Measurements from ENCODE around the gene MKRN2OS.

The MKRN2OS gene

DNA sequence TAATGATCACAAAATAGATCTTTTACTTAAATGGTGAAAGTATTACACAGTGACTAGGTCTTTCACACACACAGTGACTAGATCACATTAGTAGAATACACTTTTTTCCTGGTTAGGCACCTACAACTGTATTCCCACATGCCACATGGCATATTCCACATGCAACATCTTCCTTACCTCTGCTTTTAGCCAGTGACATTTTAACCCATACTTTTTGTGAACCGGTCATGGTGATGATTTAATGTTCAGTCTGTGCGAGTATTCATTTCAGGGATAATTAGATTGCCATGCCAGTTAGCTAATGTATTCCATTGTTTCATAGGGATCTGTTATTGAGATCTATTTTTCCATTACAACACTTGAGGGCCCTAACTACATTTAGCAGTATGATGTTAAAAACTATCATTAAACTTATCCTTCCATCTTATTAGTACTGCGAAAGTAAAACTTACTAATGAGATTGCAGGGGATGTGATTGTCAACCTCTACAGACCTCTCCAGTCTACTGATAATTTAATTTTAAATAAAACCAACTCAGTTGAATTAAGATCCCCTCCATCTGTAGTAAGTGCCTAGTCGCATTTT is 32.7 kb downstream of the MKRN2OS start:
- no peak overlapping the region for H3K4me3 ChIP-seq (ENCODE audit: low read depth in 1 of 2, low read length in 2 of 2)
- H3K27me3 ChIP-seq (ENCODE audit: control insufficient read depth in 1 of 2, insufficient read depth in 2 of 2, low read length in 2 of 2): no peaks in the 10 kb centered on the region
- H3K27ac ChIP-seq (ENCODE audit: low read depth, low read length): no peak overlapping the region
- peaks cover 10% of the 10 kb centered on the region for H3K36me3 ChIP-seq (ENCODE audit: insufficient read depth, low read length)
- H3K4me1 ChIP-seq (ENCODE audit: insufficient read depth, low read length): no peaks in the 10 kb centered on the region
- H3K9me3 ChIP-seq (ENCODE audit: low read length): no peaks in the 10 kb centered on the region
- H3K9ac ChIP-seq (ENCODE audit: low read length): no peak overlapping the region

DNA sequence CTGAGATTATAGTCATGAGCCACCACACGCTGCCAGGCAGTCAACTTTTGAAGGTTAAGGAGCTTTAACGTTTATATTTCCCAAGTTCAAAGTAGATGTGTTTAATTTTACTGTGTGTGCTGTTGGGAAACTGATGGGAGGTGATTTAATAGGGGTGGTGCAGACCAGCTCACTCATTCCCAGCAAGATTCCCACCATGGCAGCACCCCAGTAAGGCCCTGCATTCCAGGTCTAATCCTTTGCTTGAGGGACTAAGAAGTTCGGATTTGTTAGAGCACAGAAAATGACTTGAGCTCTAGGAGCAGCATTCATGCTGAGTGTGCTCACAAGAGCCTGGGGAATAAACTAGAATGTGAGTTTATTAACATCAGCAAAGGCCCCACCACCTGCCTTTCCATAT is 35.8 kb downstream of the MKRN2OS start:
- H3K9me3 ChIP-seq (ENCODE audit: low read length): no peaks in the 10 kb centered on the region
- H3K27ac ChIP-seq (ENCODE audit: low read depth, low read length): no peak overlapping the region
- no peaks in the 10 kb centered on the region for H3K4me1 ChIP-seq (ENCODE audit: insufficient read depth, low read length)
- no peaks in the 10 kb centered on the region for H3K27me3 ChIP-seq (ENCODE audit: control insufficient read depth in 1 of 2, insufficient read depth in 2 of 2, low read length in 2 of 2)
- H3K9ac ChIP-seq (ENCODE audit: low read length): no peak overlapping the region
- H3K36me3 ChIP-seq (ENCODE audit: insufficient read depth, low read length): peaks cover 12% of the 10 kb centered on the region
- H3K4me3 ChIP-seq (ENCODE audit: low read depth in 1 of 2, low read length in 2 of 2): no peak overlapping the region

GRCh38 chr3:12508291-12508700 is 37.0 kb downstream of the MKRN2OS start:
- Histone ChIP-seq H3K27me3 (ENCODE audit: control insufficient read depth in 1 of 2, insufficient read depth in 2 of 2, low read length in 2 of 2) (no peaks in the 10 kb centered on the region), H3K9me3 (ENCODE audit: low read length) (no peaks in the 10 kb centered on the region), H3K27ac (ENCODE audit: low read depth, low read length) (no peak overlapping the region), H3K36me3 (ENCODE audit: insufficient read depth, low read length) (peaks cover 24% of the 10 kb centered on the region), H3K4me1 (ENCODE audit: insufficient read depth, low read length) (no peaks in the 10 kb centered on the region), H3K9ac (ENCODE audit: low read length) (no peak overlapping the region), H3K4me3 (ENCODE audit: low read depth in 1 of 2, low read length in 2 of 2) (no peak overlapping the region)

DNA sequence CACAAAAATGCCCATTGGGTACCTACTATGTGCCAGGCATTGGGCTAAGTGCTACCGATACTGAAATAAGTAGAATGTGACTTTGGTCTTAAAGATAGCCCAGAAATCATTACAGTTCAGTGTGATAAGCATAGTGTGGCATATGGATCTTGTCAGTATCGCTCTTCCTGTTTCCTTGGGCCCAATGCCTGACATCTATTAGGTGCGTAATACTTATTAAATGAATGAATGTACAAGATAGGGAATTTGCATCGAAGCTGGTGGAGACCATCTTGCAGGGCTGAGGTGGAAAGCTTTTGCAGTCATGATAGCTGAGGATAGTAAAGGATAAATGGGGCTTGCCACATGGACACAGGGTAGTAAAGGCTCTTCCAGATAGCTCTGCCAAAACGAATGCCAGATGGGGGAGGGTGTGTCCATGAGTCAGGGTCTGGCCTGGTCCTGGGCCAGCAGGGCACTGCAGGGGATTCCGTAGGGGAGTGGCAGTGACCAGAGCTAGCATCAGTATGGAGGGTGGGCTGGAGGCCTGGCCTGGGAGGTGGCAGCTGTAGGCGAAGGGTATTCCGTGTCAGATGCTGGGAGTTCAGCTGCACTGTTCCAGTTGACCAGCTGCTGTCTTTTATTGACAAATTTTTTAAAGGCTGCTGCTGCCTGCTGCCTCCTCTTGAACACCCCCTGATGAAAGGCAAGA is 37.6 kb downstream of the MKRN2OS start:
- no peaks in the 10 kb centered on the region for H3K27me3 ChIP-seq (ENCODE audit: control insufficient read depth in 1 of 2, insufficient read depth in 2 of 2, low read length in 2 of 2)
- no peak overlapping the region for H3K4me3 ChIP-seq (ENCODE audit: low read depth in 1 of 2, low read length in 2 of 2)
- no peak overlapping the region for H3K9ac ChIP-seq (ENCODE audit: low read length)
- H3K36me3 ChIP-seq (ENCODE audit: insufficient read depth, low read length): peaks cover 26% of the 10 kb centered on the region
- no peaks in the 10 kb centered on the region for H3K9me3 ChIP-seq (ENCODE audit: low read length)
- H3K4me1 ChIP-seq (ENCODE audit: insufficient read depth, low read length): no peaks in the 10 kb centered on the region
- no peak overlapping the region for H3K27ac ChIP-seq (ENCODE audit: low read depth, low read length)

GRCh38 chr3:12506201-12506709 is 39.0 kb downstream of the MKRN2OS start:
- H3K36me3 ChIP-seq (ENCODE audit: insufficient read depth, low read length): peaks cover 34% of the 10 kb centered on the region
- no peak overlapping the region for H3K4me3 ChIP-seq (ENCODE audit: low read depth in 1 of 2, low read length in 2 of 2)
- H3K9me3 ChIP-seq (ENCODE audit: low read length): no peaks in the 10 kb centered on the region
- no peak overlapping the region for H3K9ac ChIP-seq (ENCODE audit: low read length)
- no peaks in the 10 kb centered on the region for H3K4me1 ChIP-seq (ENCODE audit: insufficient read depth, low read length)
- H3K27me3 ChIP-seq (ENCODE audit: control insufficient read depth in 1 of 2, insufficient read depth in 2 of 2, low read length in 2 of 2): no peaks in the 10 kb centered on the region
- no peak overlapping the region for H3K27ac ChIP-seq (ENCODE audit: low read depth, low read length)

DNA sequence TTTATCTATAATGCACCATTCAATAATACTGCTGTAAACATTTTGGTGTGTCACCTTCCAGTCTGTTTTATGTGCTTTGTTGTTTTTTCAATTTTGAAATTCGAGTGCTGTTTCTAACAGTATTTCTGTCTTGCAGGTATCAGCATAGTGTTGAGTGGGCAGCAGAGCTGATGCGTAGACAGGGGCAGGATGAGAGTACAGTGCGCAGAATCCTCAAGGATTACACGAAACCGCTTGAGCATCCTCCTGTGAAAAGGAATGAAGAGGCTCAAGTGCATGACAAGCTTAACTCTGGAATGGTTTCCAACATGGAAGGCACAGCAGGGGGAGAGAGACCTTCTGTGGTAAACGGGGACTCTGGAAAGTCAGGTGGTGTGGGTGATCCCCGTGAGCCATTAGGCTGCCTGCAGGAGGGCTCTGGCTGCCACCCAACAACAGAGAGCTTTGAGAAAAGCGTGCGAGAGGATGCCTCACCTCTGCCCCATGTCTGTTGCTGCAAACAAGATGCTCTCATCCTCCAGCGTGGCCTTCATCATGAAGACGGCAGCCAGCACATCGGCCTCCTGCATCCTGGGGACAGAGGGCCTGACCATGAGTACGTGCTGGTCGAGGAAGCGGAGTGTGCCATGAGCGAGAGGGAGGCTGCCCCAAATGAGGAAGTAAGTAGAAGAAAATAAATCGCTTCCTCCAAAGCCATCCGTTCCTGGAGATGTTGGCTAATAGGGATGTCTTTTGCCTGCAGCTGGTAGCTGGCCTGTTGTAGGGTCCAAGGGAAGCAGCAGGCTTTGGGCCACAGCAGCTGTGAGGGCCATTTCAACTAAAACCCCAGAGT is 42.0 kb downstream of the MKRN2OS start:
- peaks cover 49% of the 10 kb centered on the region for H3K36me3 ChIP-seq (ENCODE audit: insufficient read depth, low read length)
- H3K9me3 ChIP-seq (ENCODE audit: low read length): no peaks in the 10 kb centered on the region
- no peaks in the 10 kb centered on the region for H3K27me3 ChIP-seq (ENCODE audit: control insufficient read depth in 1 of 2, insufficient read depth in 2 of 2, low read length in 2 of 2)
- H3K9ac ChIP-seq (ENCODE audit: low read length): no peak overlapping the region
- H3K27ac ChIP-seq (ENCODE audit: low read depth, low read length): no peak overlapping the region
- H3K4me1 ChIP-seq (ENCODE audit: insufficient read depth, low read length): no peaks in the 10 kb centered on the region
- H3K4me3 ChIP-seq (ENCODE audit: low read depth in 1 of 2, low read length in 2 of 2): no peak overlapping the region

- Histone ChIP-seq H3K4me3 (ENCODE audit: low read depth in 1 of 2, low read length in 2 of 2) (no peak overlapping the region), H3K27ac (ENCODE audit: low read depth, low read length) (no peak overlapping the region), H3K36me3 (ENCODE audit: insufficient read depth, low read length) (peaks cover 67% of the 10 kb centered on the region)
These were observed 43.8 kb downstream of the MKRN2OS start for GRCh38 chr3:12501360-12502020.

GRCh38 chr3:12499474-12499873 is 45.8 kb downstream of the MKRN2OS start:
- Histone ChIP-seq H3K36me3 (ENCODE audit: insufficient read depth, low read length) (peaks cover 74% of the 10 kb centered on the region), H3K4me1 (ENCODE audit: insufficient read depth, low read length) (no peaks in the 10 kb centered on the region), H3K9ac (ENCODE audit: low read length) (no peak overlapping the region), H3K9me3 (ENCODE audit: low read length) (no peaks in the 10 kb centered on the region), H3K27me3 (ENCODE audit: control insufficient read depth in 1 of 2, insufficient read depth in 2 of 2, low read length in 2 of 2) (no peaks in the 10 kb centered on the region), H3K4me3 (ENCODE audit: low read depth in 1 of 2, low read length in 2 of 2) (no peak overlapping the region), H3K27ac (ENCODE audit: low read depth, low read length) (no peak overlapping the region)

More at GRCh38 chr3:12501360-12502020, 43.8 kb downstream of the MKRN2OS start:
- Histone ChIP-seq H3K9me3 (ENCODE audit: low read length) (no peaks in the 10 kb centered on the region), H3K4me1 (ENCODE audit: insufficient read depth, low read length) (no peaks in the 10 kb centered on the region), H3K9ac (ENCODE audit: low read length) (no peak overlapping the region), H3K27me3 (ENCODE audit: control insufficient read depth in 1 of 2, insufficient read depth in 2 of 2, low read length in 2 of 2) (no peaks in the 10 kb centered on the region)

- Histone ChIP-seq H3K4me3 (ENCODE audit: low read depth in 1 of 2, low read length in 2 of 2) (no peak overlapping the region), H3K27me3 (ENCODE audit: control insufficient read depth in 1 of 2, insufficient read depth in 2 of 2, low read length in 2 of 2) (no peaks in the 10 kb centered on the region), H3K4me1 (ENCODE audit: insufficient read depth, low read length) (no peaks in the 10 kb centered on the region), H3K27ac (ENCODE audit: low read depth, low read length) (no peak overlapping the region), H3K9me3 (ENCODE audit: low read length) (no peaks in the 10 kb centered on the region), H3K9ac (ENCODE audit: low read length) (no peak overlapping the region), H3K36me3 (ENCODE audit: insufficient read depth, low read length) (peaks cover 67% of the 10 kb centered on the region)
These were observed 48.9 kb downstream of the MKRN2OS start for GRCh38 chr3:12496453-12496761.

GRCh38 chr3:12495749-12496452 is 49.4 kb downstream of the MKRN2OS start:
- H3K9ac ChIP-seq (ENCODE audit: low read length): no peak overlapping the region
- no peaks in the 10 kb centered on the region for H3K27me3 ChIP-seq (ENCODE audit: control insufficient read depth in 1 of 2, insufficient read depth in 2 of 2, low read length in 2 of 2)
- H3K27ac ChIP-seq (ENCODE audit: low read depth, low read length): no peak overlapping the region
- H3K4me3 ChIP-seq (ENCODE audit: low read depth in 1 of 2, low read length in 2 of 2): no peak overlapping the region
- H3K4me1 ChIP-seq (ENCODE audit: insufficient read depth, low read length): no peaks in the 10 kb centered on the region
- H3K36me3 ChIP-seq (ENCODE audit: insufficient read depth, low read length): peaks cover 63% of the 10 kb centered on the region
- H3K9me3 ChIP-seq (ENCODE audit: low read length): no peaks in the 10 kb centered on the region

- Histone ChIP-seq H3K4me3 (ENCODE audit: low read depth in 1 of 2, low read length in 2 of 2) (no peak overlapping the region), H3K27me3 (ENCODE audit: control insufficient read depth in 1 of 2, insufficient read depth in 2 of 2, low read length in 2 of 2) (no peaks in the 10 kb centered on the region), H3K9me3 (ENCODE audit: low read length) (no peaks in the 10 kb centered on the region), H3K9ac (ENCODE audit: low read length) (no peak overlapping the region), H3K36me3 (ENCODE audit: insufficient read depth, low read length) (peaks cover 17% of the 10 kb centered on the region), H3K27ac (ENCODE audit: low read depth, low read length) (no peak overlapping the region), H3K4me1 (ENCODE audit: insufficient read depth, low read length) (peaks cover under 1% of the 10 kb centered on the region)
These were observed 54.8 kb downstream of the MKRN2OS start for GRCh38 chr3:12490547-12490946.

All from muscle layer of colon (tissue), 2 donors.